Right lobe of liver (tissue), 6 donors: Measurements from ENCODE around the gene HOXD8. TPM values are rescaled to one million over a fixed set of nuclear protein-coding genes. Genes with fewer than 3 reads are reported as not detected.

ENCODE experiments used
- ATAC-seq, 4 donors: fragments of 200-7000 bp; cut with Tn5 transposase; one replicate each; pipeline ENCODE4 v1.9.1; 2020; ENCODE audit warnings: mild to moderate bottlenecking in 4 of 4, moderate library complexity in 4 of 4
- DNase-seq, 3 donors: peaks; one replicate each; pipeline ENCODE4 v3.0.0-alpha.2; 2020
- H3K27ac ChIP-seq, 3 donors: fragments of 200-600 bp; one replicate each; pipeline ENCODE4 v1.8.0; 2022
- H3K27me3 ChIP-seq, 2 donors: fragments of 200-600 bp; one replicate each; pipeline ENCODE4 v1.8.0; 2022
- H3K36me3 ChIP-seq, 4 donors: fragments of 200-600 bp; sonication (generic) in 1 of 4; one replicate each; pipeline versions ENCODE4 v1.5.1 to v1.8.0; 2017 to 2022; ENCODE audit warnings: control low read depth in 1 of 4
- H3K4me1 ChIP-seq, 4 donors: fragments of 200-600 bp; sonication (generic) in 1 of 4; one replicate each; pipeline versions ENCODE4 v1.5.1 to v1.8.0; 2017 to 2022; ENCODE audit warnings: control low read depth in 1 of 4
- H3K4me3 ChIP-seq, 3 donors: fragments of 200-600 bp; one replicate each; pipeline ENCODE4 v1.8.0; 2022
- H3K9me3 ChIP-seq, 4 donors: fragments of 200-600 bp; sonication (generic) in 1 of 4; one replicate each; pipeline versions ENCODE4 v1.5.1 to v1.8.0; 2017 to 2022; ENCODE audit warnings: control low read depth in 1 of 4
- POLR2A ChIP-seq: fragments of 450-650 bp; IDR thresholded peaks from one replicate; pipeline ENCODE4 v1.6.1; 2017; ENCODE audit warnings: antibody characterized with exemption, mild to moderate bottlenecking
- WGBS: methylation state at CpG from one replicate; pipeline ENCODE4 v1.1.6; 2018; ENCODE audit warnings: low coverage, low lambda C conversion rate; ENCODE audit not compliant: insufficient coverage; ENCODE audit errors: missing lambda C conversion rate; 5-methylcytosine and 5-hydroxymethylcytosine counted together
- intact Hi-C, 2 donors: fragments of 100-400 bp; cut with DNase I; formaldehyde crosslinking; loops; one replicate each; pipeline versions ENCODE4 v1.11.2 to v1.14.1; 2022
- total RNA-seq, 6 experiments: library from RNA; depleted of rRNA in 2 of 6; stranded (reverse); fragments of >200 nt in 2 of 6; fragmentation: NEBNext Ultra II Directional in 3 of 6; extraction: Animal tissue kit (Norgen Biotek cat#: 25700) in 3 of 6; gene quantifications; one replicate each; pipeline versions ENCODE4 v1.1.0 to v1.2.4, GENCODE V29; 2016 to 2023
- TF ChIP-seq, protein P1 (sequence below), 4 donors: fragments of 200-600 bp in 3 of 4; fragments of 450-650 bp in 1 of 4; IDR thresholded peaks; one replicate each; pipeline versions ENCODE4 v1.5.1 to v1.8.0; 2016 to 2022; ENCODE audit warnings: antibody characterized with exemption in 4 of 4, mild to moderate bottlenecking in 2 of 4
- donor health status: DM: no; HTN: yes; CAD: no.
- donor health status: DM: no; HTN: no; CAD: no.
- donor health status: DM: no; HTN: no; CAD: no.
- donor health status: DM: no; HTN: yes; CAD: no.
- donor health status: DM: no; HTN: yes; CAD: no.

Gene HOXD8
- total RNA-seq, 6 experiments from 2014 or later = 0.74 TPM; not detected in 5

DNA sequence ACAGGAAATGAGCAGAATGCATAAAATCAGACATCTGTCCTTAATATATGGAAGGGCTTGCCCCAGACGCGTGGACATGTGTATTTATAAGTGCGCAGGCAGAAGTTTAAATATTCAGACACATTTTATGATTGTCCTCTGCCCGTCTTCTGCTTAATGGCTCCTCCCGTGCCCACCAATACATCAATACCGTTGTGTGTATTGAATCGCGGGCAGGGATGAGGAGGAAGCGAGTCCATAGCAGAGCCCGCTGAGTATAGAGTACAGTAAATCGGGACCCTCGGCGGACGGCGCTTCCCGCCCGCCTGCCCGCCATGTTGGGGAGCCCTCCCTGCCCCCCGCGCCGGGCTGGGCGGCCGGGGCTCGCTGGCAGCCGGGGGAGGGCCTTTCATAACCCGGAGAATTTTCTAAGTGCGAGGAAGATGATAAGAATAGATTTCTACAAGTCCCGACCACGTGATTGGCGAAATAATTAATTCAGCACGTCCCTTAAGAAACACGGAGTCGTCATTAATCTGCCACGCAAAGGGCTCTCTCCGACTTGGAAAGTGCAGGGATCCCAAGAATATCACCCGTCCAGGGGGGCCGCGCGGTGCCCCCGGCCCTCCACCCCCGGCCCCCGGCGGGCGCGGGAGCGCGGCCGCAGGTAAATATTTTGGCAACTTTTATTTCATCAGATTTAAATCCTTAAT, 27.4 kb downstream of the HOXD8 start, which contains the start of gene HOXD3:
HOXD3 (plus strand) TSS at position 501 of the 692 bp plus-strand sequence. CDS start 11,808 bp downstream, outside the sequence.
- no peak for TF ChIP-seq POLR2A
- TF ChIP-seq, protein P1, sequence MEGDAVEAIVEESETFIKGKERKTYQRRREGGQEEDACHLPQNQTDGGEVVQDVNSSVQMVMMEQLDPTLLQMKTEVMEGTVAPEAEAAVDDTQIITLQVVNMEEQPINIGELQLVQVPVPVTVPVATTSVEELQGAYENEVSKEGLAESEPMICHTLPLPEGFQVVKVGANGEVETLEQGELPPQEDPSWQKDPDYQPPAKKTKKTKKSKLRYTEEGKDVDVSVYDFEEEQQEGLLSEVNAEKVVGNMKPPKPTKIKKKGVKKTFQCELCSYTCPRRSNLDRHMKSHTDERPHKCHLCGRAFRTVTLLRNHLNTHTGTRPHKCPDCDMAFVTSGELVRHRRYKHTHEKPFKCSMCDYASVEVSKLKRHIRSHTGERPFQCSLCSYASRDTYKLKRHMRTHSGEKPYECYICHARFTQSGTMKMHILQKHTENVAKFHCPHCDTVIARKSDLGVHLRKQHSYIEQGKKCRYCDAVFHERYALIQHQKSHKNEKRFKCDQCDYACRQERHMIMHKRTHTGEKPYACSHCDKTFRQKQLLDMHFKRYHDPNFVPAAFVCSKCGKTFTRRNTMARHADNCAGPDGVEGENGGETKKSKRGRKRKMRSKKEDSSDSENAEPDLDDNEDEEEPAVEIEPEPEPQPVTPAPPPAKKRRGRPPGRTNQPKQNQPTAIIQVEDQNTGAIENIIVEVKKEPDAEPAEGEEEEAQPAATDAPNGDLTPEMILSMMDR (IDR thresholded peaks at IDR 0.05) = no peak
- intact Hi-C loops = no loop called here
- Histone ChIP-seq H3K27ac (no peak within 1 kb of the TSS), H3K4me1 (peaks cover 0 to 20% (median 0%) of the 10 kb centered on the region in 4 donors), H3K27me3 (peaks cover 0 to 67% of the 10 kb centered on the region in 2 donors), H3K4me3 (no peak within 1 kb of the TSS), H3K9me3 (no peaks in the 10 kb centered on the region), H3K36me3 (no peaks in the 10 kb centered on the region)
- WGBS = 6% methylated on average over 46 of the region's 48 CpGs
- DNase-seq (no peak), ATAC-seq (no peak)

DNA sequence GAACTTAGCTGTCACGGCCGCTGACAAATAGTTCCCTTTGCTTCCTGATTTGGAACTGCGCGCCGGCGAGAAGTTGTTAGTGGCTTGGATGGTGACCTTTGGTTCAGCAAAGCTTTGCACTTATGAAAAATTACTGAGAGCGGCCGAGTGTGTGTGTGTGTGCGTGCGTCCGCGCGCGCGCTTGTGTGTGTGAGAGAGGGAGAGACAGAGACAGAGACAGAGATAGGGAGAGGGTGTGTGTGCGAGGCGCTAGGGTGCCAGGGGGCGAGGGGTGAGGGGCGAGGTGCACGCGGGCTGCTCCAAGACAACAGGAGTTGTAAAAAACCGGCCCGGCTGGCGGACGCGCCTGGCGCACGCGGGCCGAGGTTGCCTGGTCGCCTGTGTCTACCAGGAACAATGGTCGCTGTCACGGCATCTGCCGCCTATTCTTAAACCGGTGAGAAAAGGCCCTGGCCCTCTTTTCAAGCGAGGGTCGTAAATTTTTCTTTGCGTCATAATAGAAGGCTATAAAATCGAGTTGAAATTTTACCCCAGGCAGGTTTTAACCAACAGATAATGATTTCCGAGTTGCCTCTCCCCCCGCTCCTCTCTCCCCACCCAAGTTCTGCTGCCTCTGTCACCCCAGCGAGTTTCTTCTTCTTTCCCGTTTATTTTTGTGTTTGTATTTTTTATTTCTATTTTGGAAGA, 28.1 kb downstream of the HOXD8 start:
- Histone ChIP-seq H3K4me3 (no peak overlapping the region), H3K27ac (no peak overlapping the region), H3K4me1 (peaks cover 0 to 20% (median 0%) of the 10 kb centered on the region in 4 donors), H3K27me3 (peaks cover 0 to 70% of the 10 kb centered on the region in 2 donors), H3K9me3 (no peaks in the 10 kb centered on the region), H3K36me3 (no peaks in the 10 kb centered on the region)
- DNase-seq (no peak), ATAC-seq (no peak)
- WGBS = 3% methylated on average over 43 of the region's 43 CpGs
- TF ChIP-seq, protein P1 (IDR thresholded peaks at IDR 0.05) = no peak
- TF ChIP-seq POLR2A = no peak
- intact Hi-C loops = no loop called here

DNA sequence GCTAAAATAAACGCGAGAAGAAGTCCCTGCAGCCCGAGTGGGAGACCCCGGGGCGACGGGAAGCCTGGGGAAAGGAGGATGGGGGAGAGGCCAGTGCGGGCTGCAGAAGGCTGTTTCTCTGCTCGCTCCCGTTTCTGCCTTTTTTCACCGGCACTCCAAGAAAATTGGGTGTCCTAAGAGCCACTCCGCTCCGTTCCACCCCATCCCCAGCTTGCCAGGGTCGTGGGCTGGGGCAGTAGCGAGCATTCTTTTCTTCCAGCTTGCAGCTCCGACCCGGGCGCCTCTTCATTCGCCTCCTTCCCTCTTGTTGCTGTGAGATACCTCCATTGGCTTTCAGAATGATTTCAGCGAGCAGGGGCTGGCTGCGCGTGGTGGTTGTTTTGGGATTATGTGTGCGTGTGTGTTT, 28.7 kb downstream of the HOXD8 start:
- TF ChIP-seq POLR2A = no peak
- TF ChIP-seq, protein P1 (IDR thresholded peaks at IDR 0.05) = no peak
- no peak overlapping the region for H3K4me3 ChIP-seq
- intact Hi-C loops = no loop called here
- no peaks in the 10 kb centered on the region for H3K9me3 ChIP-seq
- H3K36me3 ChIP-seq = no peaks in the 10 kb centered on the region
- no peak for DNase-seq
- peaks cover 0 to 70% of the 10 kb centered on the region in 2 donors for H3K27me3 ChIP-seq
- WGBS = 6% methylated on average over 21 of the region's 22 CpGs
- H3K4me1 ChIP-seq = peaks cover 0 to 20% (median 0%) of the 10 kb centered on the region in 4 donors
- no peak for ATAC-seq
- H3K27ac ChIP-seq = no peak overlapping the region

DNA sequence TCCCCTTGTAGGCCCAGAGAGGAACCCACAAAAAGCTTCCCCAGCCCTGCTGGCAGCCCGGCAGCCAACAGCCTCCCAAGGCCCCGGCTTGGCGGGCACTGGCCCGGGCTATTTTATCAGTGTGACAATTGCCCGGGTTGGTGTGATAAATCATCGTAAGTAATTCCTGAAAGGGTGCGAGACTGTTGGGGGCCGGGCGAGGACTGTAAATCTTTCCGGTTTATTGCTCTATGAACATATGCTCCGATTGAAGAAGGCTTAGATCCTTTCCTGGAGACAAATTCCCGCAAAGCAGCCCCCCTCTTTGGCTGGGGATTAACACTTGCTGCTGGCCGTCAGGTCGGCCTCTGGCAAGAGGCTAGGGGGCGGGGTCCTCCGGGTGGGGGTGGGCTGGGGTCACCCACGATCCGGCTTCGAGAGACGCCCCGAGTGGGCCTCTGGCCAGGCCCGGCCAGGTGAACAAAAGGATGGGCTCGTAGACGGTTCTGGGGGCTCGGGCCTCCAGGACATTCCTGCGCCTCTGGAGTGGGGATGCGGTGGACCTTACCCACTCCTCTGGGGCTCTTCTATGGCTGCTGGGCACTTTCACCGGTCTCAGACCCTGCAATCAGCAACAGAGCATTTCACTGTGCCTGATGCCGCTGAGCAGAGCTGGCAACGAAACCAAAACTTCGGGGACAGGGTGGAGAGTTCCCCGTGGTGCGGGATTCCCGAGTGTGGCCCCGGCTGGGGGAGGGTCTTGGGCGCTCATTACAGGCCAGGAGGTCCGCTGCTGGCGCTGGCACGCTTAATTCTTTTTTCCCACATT, 29.6 kb downstream of the HOXD8 start:
- ATAC-seq (no peak), DNase-seq (no peak)
- Histone ChIP-seq H3K27ac (no peak overlapping the region), H3K4me1 (peaks cover 0 to 20% (median 0%) of the 10 kb centered on the region in 4 donors), H3K4me3 (no peak overlapping the region), H3K9me3 (no peaks in the 10 kb centered on the region), H3K27me3 (peaks cover 0 to 70% of the 10 kb centered on the region in 2 donors), H3K36me3 (no peaks in the 10 kb centered on the region)
- WGBS = 3% methylated on average over 22 of the region's 39 CpGs
- intact Hi-C loops = no loop called here
- TF ChIP-seq, protein P1 (IDR thresholded peaks at IDR 0.05) = no peak
- TF ChIP-seq POLR2A = no peak
